Measurements from ENCODE around the gene CDK19.
"Not testable (repeated sequence)": the region's sequence is repeated elsewhere in the genome, so short reads cannot be mapped to it uniquely, and the experiment has no call there.

Gene CDK19

DNA sequence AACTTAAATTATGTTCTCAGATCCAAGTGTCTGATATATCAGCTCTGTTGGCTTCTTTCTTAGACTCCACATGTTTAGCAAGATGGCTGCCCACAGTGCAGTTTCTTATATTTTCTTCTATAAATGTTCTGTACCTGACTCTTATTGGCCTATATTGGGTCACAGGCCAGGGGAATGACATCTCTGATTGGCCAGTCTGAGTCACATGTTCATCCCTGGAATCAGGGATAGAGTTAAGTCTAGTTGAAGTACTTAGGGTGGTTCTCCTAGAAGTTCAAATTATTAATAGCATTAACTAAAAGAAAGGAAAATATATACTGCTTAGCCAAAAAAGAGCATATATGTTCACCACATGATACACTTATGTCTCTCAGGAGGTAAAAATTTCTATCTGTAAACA lies 233.6 kb downstream of the CDK19 start:
- Histone ChIP-seq H3K4me3 (ENCODE audit: low read depth, low read length) (no peak overlapping the region), H3K27ac (no peak overlapping the region), H3K27me3 (ENCODE audit: insufficient read depth, low read depth, severe bottlenecking) (no peaks in the 10 kb centered on the region), H3K9me3 (ENCODE audit: severe bottlenecking) (no peaks in the 10 kb centered on the region), H3K36me3 (no peaks in the 10 kb centered on the region)
- TF ChIP-seq, protein P1, sequence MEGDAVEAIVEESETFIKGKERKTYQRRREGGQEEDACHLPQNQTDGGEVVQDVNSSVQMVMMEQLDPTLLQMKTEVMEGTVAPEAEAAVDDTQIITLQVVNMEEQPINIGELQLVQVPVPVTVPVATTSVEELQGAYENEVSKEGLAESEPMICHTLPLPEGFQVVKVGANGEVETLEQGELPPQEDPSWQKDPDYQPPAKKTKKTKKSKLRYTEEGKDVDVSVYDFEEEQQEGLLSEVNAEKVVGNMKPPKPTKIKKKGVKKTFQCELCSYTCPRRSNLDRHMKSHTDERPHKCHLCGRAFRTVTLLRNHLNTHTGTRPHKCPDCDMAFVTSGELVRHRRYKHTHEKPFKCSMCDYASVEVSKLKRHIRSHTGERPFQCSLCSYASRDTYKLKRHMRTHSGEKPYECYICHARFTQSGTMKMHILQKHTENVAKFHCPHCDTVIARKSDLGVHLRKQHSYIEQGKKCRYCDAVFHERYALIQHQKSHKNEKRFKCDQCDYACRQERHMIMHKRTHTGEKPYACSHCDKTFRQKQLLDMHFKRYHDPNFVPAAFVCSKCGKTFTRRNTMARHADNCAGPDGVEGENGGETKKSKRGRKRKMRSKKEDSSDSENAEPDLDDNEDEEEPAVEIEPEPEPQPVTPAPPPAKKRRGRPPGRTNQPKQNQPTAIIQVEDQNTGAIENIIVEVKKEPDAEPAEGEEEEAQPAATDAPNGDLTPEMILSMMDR (IDR thresholded peaks at IDR 0.05; ENCODE audit: low read depth, low read length) = no peak
- DNase-seq = no peak

DNA sequence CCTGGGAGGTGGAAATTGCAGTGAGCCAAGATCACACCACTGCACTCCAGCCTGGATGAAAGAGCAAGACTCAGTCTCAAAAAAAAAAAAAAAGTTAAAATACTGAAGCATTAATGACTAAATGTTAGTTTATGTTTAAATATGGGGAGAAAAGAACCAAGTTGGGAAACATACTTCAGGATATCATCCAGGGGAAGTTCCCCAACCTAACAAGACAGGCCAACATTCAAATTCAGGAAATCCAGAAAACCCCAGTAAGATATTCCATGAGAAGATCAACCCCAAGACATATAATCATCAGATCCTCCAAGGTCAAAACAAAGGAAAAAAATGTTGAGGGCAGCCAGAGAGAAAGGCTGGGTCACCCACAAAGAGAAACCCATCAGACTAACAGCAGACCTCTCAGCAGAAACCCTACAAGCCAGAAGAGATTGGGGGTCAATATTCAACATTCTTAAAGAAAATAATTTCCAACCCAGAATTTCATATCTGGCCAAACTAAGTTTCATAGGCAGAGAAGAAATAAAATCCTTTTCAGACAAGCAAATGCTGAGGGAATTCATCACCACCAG lies 237.6 kb downstream of the CDK19 start:
- not testable (repeated sequence) for H3K36me3 ChIP-seq; H3K27me3 ChIP-seq (ENCODE audit: insufficient read depth, low read depth, severe bottlenecking); H3K27ac ChIP-seq; H3K9me3 ChIP-seq (ENCODE audit: severe bottlenecking); DNase-seq; H3K4me3 ChIP-seq (ENCODE audit: low read depth, low read length)

- H3K4me3 ChIP-seq (ENCODE audit: low read depth, low read length) = no peak overlapping the region
- no peaks in the 10 kb centered on the region for H3K9me3 ChIP-seq (ENCODE audit: severe bottlenecking)
- no peak overlapping the region for H3K27ac ChIP-seq
- no peak for DNase-seq
- no peaks in the 10 kb centered on the region for H3K27me3 ChIP-seq (ENCODE audit: insufficient read depth, low read depth, severe bottlenecking)
- no peaks in the 10 kb centered on the region for H3K36me3 ChIP-seq
- TF ChIP-seq, protein P1 (IDR thresholded peaks at IDR 0.05; ENCODE audit: low read depth, low read length) = no peak
Observed at GRCh38 chr6:110575925-110576463, 239.3 kb downstream of the CDK19 start.

DNA sequence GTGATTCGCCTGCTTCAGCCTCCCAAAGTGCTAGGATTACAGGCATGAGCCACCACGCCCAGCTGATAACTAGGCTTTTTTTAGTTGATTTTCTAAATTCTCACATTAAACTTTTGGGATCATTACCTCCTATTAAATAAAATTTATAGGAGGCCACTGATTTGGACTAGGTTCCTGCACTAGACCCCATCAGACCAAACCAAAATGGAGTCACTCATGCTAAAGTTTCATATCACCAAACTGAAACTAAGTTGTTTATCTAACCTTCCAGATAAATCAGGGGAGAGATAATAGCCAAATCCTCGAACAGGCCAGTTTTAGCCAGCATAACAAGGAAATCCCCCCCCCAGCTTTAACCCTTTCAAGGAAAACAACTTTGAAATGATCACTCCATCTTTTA lies 240.5 kb downstream of the CDK19 start:
- no peak overlapping the region for H3K4me3 ChIP-seq (ENCODE audit: low read depth, low read length)
- no peaks in the 10 kb centered on the region for H3K9me3 ChIP-seq (ENCODE audit: severe bottlenecking)
- H3K27me3 ChIP-seq (ENCODE audit: insufficient read depth, low read depth, severe bottlenecking) = no peaks in the 10 kb centered on the region
- DNase-seq = no peak
- TF ChIP-seq, protein P1 (IDR thresholded peaks at IDR 0.05; ENCODE audit: low read depth, low read length) = no peak
- no peaks in the 10 kb centered on the region for H3K36me3 ChIP-seq
- no peak overlapping the region for H3K27ac ChIP-seq

GRCh38 chr6:110573537-110573936 lies 241.7 kb downstream of the CDK19 start:
- no peaks in the 10 kb centered on the region for H3K9me3 ChIP-seq (ENCODE audit: severe bottlenecking)
- TF ChIP-seq, protein P1 (IDR thresholded peaks at IDR 0.05; ENCODE audit: low read depth, low read length) = no peak
- no peaks in the 10 kb centered on the region for H3K27me3 ChIP-seq (ENCODE audit: insufficient read depth, low read depth, severe bottlenecking)
- no peak for DNase-seq
- no peak overlapping the region for H3K4me3 ChIP-seq (ENCODE audit: low read depth, low read length)
- H3K27ac ChIP-seq = no peak overlapping the region
- no peaks in the 10 kb centered on the region for H3K36me3 ChIP-seq

GRCh38 chr6:110573136-110573535 lies 242.1 kb downstream of the CDK19 start:
- Histone ChIP-seq H3K27ac (no peak overlapping the region), H3K36me3 (no peaks in the 10 kb centered on the region), H3K9me3 (ENCODE audit: severe bottlenecking) (no peaks in the 10 kb centered on the region), H3K27me3 (ENCODE audit: insufficient read depth, low read depth, severe bottlenecking) (no peaks in the 10 kb centered on the region), H3K4me3 (ENCODE audit: low read depth, low read length) (no peak overlapping the region)
- TF ChIP-seq, protein P1 (IDR thresholded peaks at IDR 0.05; ENCODE audit: low read depth, low read length) = no peak
- DNase-seq = no peak

Measured in WERI-Rb-1 (cell line).